Ovary (tissue), 9 donors: ENCODE data around the gene ZNF133. TPM values are rescaled to one million over a fixed set of nuclear protein-coding genes. Genes with fewer than 3 reads are reported as not detected.
A peak's percentile ranks its signal among the peaks of the same experiment; 100 is the strongest.
"Not testable (repeated sequence)": the region's sequence is repeated elsewhere in the genome, so short reads cannot be mapped to it uniquely, and the experiment has no call there.

Experiments
- DNase-seq, 5 donors: peaks; one replicate each; pipeline ENCODE4 v3.0.0-alpha.2; 2019 to 2020
- H3K27ac ChIP-seq, 2 donors: fragments of 200-600 bp; one replicate each; pipeline versions ENCODE4 v1.5.1 to v1.8.0; 2019 to 2022
- H3K27me3 ChIP-seq: fragments of 200-600 bp; one replicate; pipeline ENCODE4 v1.8.0; 2022
- H3K36me3 ChIP-seq: fragments of 200-600 bp; sonication (generic); one replicate; pipeline ENCODE4 v1.5.1; 2019
- H3K4me1 ChIP-seq: one replicate; pipeline ENCODE4 v1.8.1; 2013; ENCODE audit warnings: mild to moderate bottlenecking, moderate library complexity; ENCODE audit not compliant: insufficient read depth
- H3K4me3 ChIP-seq: fragments of 200-600 bp; sonication (generic); one replicate; pipeline ENCODE4 v1.5.1; 2017
- H3K9me3 ChIP-seq, 2 donors: fragments of 200-600 bp in 1 of 2; sonication (generic) in 1 of 2; one replicate each; pipeline versions ENCODE4 v1.5.1 to v1.8.1; 2013 to 2019; ENCODE audit warnings: mild to moderate bottlenecking in 1 of 2, moderate library complexity in 1 of 2
- CTCF ChIP-seq, 3 donors: fragments of 450-650 bp in 2 of 3; fragments of 200-600 bp in 1 of 3; IDR thresholded peaks; one replicate each; pipeline versions ENCODE4 v1.5.1 to v1.8.0; 2016 to 2022; ENCODE audit warnings: antibody characterized with exemption in 3 of 3, mild to moderate bottlenecking in 1 of 3
- EP300 ChIP-seq: sonication (generic); formaldehyde crosslinking; IDR thresholded peaks from one replicate; pipeline ENCODE4 v1.6.1; 2017; ENCODE audit warnings: antibody characterized with exemption
- POLR2A ChIP-seq: fragments of 450-650 bp; IDR thresholded peaks from one replicate; pipeline ENCODE4 v1.6.1; 2017; ENCODE audit warnings: antibody characterized with exemption, mild to moderate bottlenecking, moderate library complexity
- WGBS, 3 donors: extraction: QIAGEN DNeasy Blood & Tissue Kit in 1 of 3; methylation state at CpG; one replicate each; pipeline versions ENCODE4 v1.1.5 to v1.1.7; 2013 to 2017; 5-methylcytosine and 5-hydroxymethylcytosine counted together
- intact Hi-C, 4 donors: fragments of 100-400 bp; cut with DNase I; formaldehyde crosslinking; loops; one replicate each; pipeline versions ENCODE4 v1.11.0 to v1.15.1; 2022 to 2023
- polyA plus RNA-seq, 2 donors: library from polyadenylated mRNA; stranded (reverse); fragments of 200-250 nt in 1 of 2; fragments of 350-450 nt in 1 of 2; fragmentation: Illumina TruSeq in 1 of 2; extraction: RNeasy Lipid Tissue Mini Kit (QIAGEN cat#74804) in 1 of 2; gene quantifications; one replicate each; pipeline ENCODE4 v1.2.3, GENCODE V29; 2013 to 2014
- total RNA-seq, 7 donors: library from RNA; depleted of rRNA in 2 of 7; stranded (reverse); fragments of >200 nt in 2 of 7; fragmentation: NEBNext Ultra II Directional in 3 of 7; extraction: Animal tissue kit (Norgen Biotek cat#: 25700) in 3 of 7; gene quantifications; one replicate each; pipeline versions ENCODE4 v1.1.0 to v1.2.4, GENCODE V29; 2016 to 2023
- donor health status: DM: no; HTN: no; CAD: no; lungs with moderate emphysema.
- donor health status: DM: no; HTN: no; CAD: no.
- donor health status: Bipolar disorder and iron deficiency.
- donor health status: DM: yes; HTN: yes; CAD: no.
- donor health status: DM: no; HTN: no; CAD: no.
- donor health status: DM: yes; HTN: yes; CAD: no.

ZNF133 gene
- total and polyA plus RNA-seq, 9 donors, result 12.8 to 20.0 (median 14.5) TPM

GRCh38 chr20:18273738-18274137, 14.6 kb upstream of the ZNF133 start:
- H3K36me3 ChIP-seq, result no peaks in the 10 kb centered on the region
- peaks cover 0 to 4% of the 10 kb centered on the region in 2 donors for H3K9me3 ChIP-seq
- DNase-seq, result no peak
- H3K27ac ChIP-seq, result no peak overlapping the region
- no peaks in the 10 kb centered on the region for H3K4me1 ChIP-seq
- H3K4me3 ChIP-seq, result no peak overlapping the region
- TF ChIP-seq CTCF (IDR thresholded peaks at IDR 0.05), result no peak
- no peak for TF ChIP-seq EP300
- no peak for TF ChIP-seq POLR2A
- intact Hi-C loops, result no loop called here
- H3K27me3 ChIP-seq, result no peaks in the 10 kb centered on the region

- H3K27me3 ChIP-seq, H3K36me3 ChIP-seq, intact Hi-C loops, H3K27ac ChIP-seq, DNase-seq, H3K4me1 ChIP-seq, H3K4me3 ChIP-seq, H3K9me3 ChIP-seq: not testable (repeated sequence)
- WGBS, 3 donors, result 91 to 95% (median 91%) methylated on average over 7 of the region's 7 CpGs
Observed at GRCh38 chr20:18275960-18276359, 12.4 kb upstream of the ZNF133 start.

GRCh38 chr20:18276821-18277220, 11.5 kb upstream of the ZNF133 start:
- no peaks in the 10 kb centered on the region for H3K27me3 ChIP-seq
- intact Hi-C loops, result no loop called here
- no peaks in the 10 kb centered on the region for H3K4me1 ChIP-seq
- H3K4me3 ChIP-seq, result no peak overlapping the region
- H3K36me3 ChIP-seq, result no peaks in the 10 kb centered on the region
- TF ChIP-seq EP300, result no peak
- H3K27ac ChIP-seq, result no peak overlapping the region
- peak; percentile 21 to 54 (median 28) for DNase-seq
- peaks cover 0 to 4% of the 10 kb centered on the region in 2 donors for H3K9me3 ChIP-seq
- 12 to 18% (median 12%) methylated on average over 12 of the region's 12 CpGs for WGBS, 3 donors

GRCh38 chr20:18279242-18279641, 9.1 kb upstream of the ZNF133 start:
- Histone ChIP-seq H3K36me3 (no peaks in the 10 kb centered on the region), H3K9me3 (peaks cover 0 to 4% of the 10 kb centered on the region in 2 donors), H3K4me3 (no peak overlapping the region), H3K27me3 (no peaks in the 10 kb centered on the region), H3K27ac (no peak overlapping the region), H3K4me1 (no peaks in the 10 kb centered on the region)
- no peak for DNase-seq
- TF ChIP-seq POLR2A (no peak), EP300 (no peak), CTCF (IDR thresholded peaks at IDR 0.05) (no peak)
- intact Hi-C loops, result no loop called here
- 66 to 70% (median 69%) methylated on average over 2 of the region's 2 CpGs for WGBS, 3 donors

- H3K4me3 ChIP-seq, result no peak overlapping the region
- no peak overlapping the region for H3K27ac ChIP-seq
- no peaks in the 10 kb centered on the region for H3K36me3 ChIP-seq
- intact Hi-C loops, result loop anchor here in 1 of 4 donors (10.0 kb wide), 1 partner anchor 180 kb away; the partner anchor contains the start of genes DZANK1 and POLR3F
- H3K9me3 ChIP-seq, result no peaks in the 10 kb centered on the region
- H3K4me1 ChIP-seq, result peaks cover 10% of the 10 kb centered on the region
- WGBS, 3 donors, result 69 to 86% (median 85%) methylated on average over 3 of the region's 3 CpGs
- no peaks in the 10 kb centered on the region for H3K27me3 ChIP-seq
- TF ChIP-seq CTCF (IDR thresholded peaks at IDR 0.05), result no peak
- no peak for TF ChIP-seq EP300
- no peak for TF ChIP-seq POLR2A
- no peak for DNase-seq
Observed at GRCh38 chr20:18284805-18285533, 3.4 kb upstream of the ZNF133 start.
